Neural progenitor cell (in vitro differentiated cells): ENCODE results near the gene CCDC141.

Source experiments
- CTCF ChIP-seq: fragments of 200-600 bp; sonication (generic); IDR thresholded peaks from 2 replicates; pipeline ENCODE4 v1.5.1; 2017; ENCODE audit warnings: antibody characterized with exemption, mild to moderate bottlenecking
- EZH2 ChIP-seq: fragments of 200-600 bp; sonication (generic); IDR thresholded peaks from 2 replicates; pipeline ENCODE4 v1.6.1; 2017; ENCODE audit warnings: antibody characterized with exemption, mild to moderate bottlenecking, moderate library complexity
- EZH2phosphoT487 ChIP-seq: fragments of 200-600 bp; sonication (generic); IDR thresholded peaks from 2 replicates; pipeline ENCODE4 v1.6.1; 2017; ENCODE audit warnings: antibody characterized with exemption

DNA sequence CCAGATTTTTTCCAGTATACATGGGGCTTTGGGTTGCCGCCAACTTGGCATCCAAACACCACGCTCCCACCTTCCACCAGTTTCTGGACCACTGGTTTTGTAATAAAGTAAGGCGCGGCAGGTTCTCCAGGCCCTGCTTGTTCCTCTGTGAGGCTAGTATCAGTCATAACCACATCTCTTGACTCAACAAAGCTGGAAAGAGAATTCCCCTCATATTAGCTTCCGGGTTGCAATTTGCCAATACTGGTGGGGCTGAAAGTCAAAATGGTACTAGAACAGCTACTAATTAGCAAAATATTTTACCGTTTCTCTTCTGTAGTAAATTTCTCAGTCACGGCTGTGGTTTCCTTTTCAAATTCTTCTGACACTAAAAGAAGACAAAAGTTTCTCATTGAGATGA is 267.7 kb downstream of the CCDC141 start:
- TF ChIP-seq EZH2 (no peak), CTCF (no peak), EZH2phosphoT487 (no peak)
